ENCODE results near the gene SCYGR8. TPM values are rescaled to one million over a fixed set of nuclear protein-coding genes. Genes with fewer than 3 reads are reported as not detected.

SCYGR8 gene, protein sequence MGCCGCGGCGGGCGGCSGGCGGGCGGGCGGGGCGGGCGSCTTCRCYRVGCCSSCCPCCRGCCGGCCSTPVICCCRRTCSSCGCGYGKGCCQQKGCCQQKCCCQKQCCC
- total RNA-seq, result not detected

DNA sequence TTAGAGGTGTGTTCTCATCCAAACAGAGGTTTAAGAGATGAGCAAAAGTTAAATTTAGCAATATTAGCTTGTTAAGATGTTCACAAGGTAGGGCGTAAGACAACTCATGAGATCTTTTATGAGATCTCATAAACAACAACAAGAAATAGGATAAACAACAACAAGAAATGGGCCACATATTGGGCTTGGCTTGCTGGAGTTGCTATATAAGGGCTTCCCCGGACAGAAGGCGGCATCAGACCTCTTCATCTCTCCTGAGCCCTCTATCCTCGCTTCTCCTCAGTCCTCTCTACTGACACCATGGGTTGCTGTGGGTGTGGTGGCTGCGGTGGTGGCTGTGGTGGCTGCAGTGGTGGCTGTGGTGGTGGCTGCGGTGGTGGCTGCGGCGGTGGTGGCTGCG is at the start of gene SCYGR8:
TSS of gene SCYGR8 (plus strand) at position 301 of the 400 bp plus-strand sequence. CDS start at position 301, 0 bp downstream.
- no peaks in the 10 kb centered on the region for H3K27me3 ChIP-seq (replicated peaks; ENCODE audit: insufficient read depth)
- H3K4me1 ChIP-seq (ENCODE audit: control insufficient read depth in 1 of 2, low read depth in 2 of 2), result no peaks in the 10 kb centered on the region
- DNase-seq (ENCODE audit: low spot score), result no peak
- no peak within 1 kb of the TSS for H3K27ac ChIP-seq
- no peak for ATAC-seq (ENCODE audit: insufficient number of reproducible peaks, low FRiP score, low read depth)
- no peak within 1 kb of the TSS for H3K4me3 ChIP-seq
- H3K36me3 ChIP-seq, result no peaks in the 10 kb centered on the region
- TF ChIP-seq, protein P1, sequence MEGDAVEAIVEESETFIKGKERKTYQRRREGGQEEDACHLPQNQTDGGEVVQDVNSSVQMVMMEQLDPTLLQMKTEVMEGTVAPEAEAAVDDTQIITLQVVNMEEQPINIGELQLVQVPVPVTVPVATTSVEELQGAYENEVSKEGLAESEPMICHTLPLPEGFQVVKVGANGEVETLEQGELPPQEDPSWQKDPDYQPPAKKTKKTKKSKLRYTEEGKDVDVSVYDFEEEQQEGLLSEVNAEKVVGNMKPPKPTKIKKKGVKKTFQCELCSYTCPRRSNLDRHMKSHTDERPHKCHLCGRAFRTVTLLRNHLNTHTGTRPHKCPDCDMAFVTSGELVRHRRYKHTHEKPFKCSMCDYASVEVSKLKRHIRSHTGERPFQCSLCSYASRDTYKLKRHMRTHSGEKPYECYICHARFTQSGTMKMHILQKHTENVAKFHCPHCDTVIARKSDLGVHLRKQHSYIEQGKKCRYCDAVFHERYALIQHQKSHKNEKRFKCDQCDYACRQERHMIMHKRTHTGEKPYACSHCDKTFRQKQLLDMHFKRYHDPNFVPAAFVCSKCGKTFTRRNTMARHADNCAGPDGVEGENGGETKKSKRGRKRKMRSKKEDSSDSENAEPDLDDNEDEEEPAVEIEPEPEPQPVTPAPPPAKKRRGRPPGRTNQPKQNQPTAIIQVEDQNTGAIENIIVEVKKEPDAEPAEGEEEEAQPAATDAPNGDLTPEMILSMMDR (IDR thresholded peaks at IDR 0.05), result no peak
- H3K9me3 ChIP-seq, result no peaks in the 10 kb centered on the region

DNA sequence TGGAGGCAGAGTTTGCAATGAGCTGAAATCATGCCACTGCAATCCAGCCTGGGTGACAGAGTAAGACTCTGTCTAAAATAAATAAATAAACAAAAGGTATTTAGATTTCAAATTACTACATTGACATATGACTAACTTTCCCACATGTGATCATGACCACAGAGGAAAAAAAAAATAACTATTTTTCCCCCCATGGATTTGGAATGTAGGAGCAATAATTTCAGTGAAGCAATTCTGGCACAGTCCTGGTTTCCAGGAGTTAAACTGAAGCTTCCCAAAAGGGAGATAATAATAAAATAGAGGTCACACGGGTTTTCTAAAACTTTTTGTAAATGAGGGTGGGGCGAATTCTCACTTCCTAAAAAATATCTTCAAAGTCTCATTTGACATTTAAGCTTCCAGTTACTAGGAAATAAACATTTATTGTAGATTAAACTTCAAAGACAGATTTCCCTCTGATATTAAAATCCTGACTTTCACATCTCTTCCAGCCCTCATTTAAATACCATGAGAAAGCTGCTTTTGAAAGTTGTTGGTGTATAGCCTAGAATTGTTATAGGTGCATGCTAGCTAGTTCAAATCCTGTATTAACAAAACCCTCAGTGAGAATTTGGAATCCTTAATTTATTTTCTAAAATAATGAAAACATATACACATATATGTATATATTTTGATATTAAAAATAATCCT is 48.6 kb upstream of the SCYGR8 start:
- Histone ChIP-seq H3K4me1 (ENCODE audit: control insufficient read depth in 1 of 2, low read depth in 2 of 2) (no peaks in the 10 kb centered on the region), H3K4me3 (no peak overlapping the region), H3K9me3 (no peaks in the 10 kb centered on the region), H3K36me3 (no peaks in the 10 kb centered on the region), H3K27me3 (replicated peaks; ENCODE audit: insufficient read depth) (no peaks in the 10 kb centered on the region), H3K27ac (no peak overlapping the region)
- ATAC-seq (ENCODE audit: insufficient number of reproducible peaks, low FRiP score, low read depth), result no peak
- DNase-seq (ENCODE audit: low spot score), result no peak
- TF ChIP-seq, protein P1 (IDR thresholded peaks at IDR 0.05), result no peak

DNA sequence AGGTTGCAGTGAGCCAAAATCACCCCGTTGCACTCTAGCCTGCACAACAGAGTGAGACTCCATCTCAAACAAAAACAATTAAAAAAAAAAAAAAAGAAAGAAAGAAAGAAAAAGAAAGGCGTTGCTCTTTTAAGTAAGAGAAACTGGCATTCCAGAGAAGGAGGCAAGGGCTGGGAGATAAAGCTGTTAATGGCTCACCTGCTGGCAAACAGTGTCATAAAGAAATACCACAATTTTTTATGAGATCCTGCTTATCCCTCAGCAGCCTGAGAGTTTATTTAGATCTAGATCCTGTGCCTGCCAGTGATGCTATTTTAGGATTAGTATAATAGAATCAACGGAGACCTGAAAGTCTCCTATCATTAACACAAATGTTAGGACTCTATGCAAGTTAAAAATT is 44.1 kb upstream of the SCYGR8 start:
- Histone ChIP-seq H3K4me1 (ENCODE audit: control insufficient read depth in 1 of 2, low read depth in 2 of 2) (no peaks in the 10 kb centered on the region), H3K36me3 (no peaks in the 10 kb centered on the region), H3K9me3 (no peaks in the 10 kb centered on the region), H3K27ac (no peak overlapping the region), H3K4me3 (no peak overlapping the region), H3K27me3 (replicated peaks; ENCODE audit: insufficient read depth) (no peaks in the 10 kb centered on the region)
- DNase-seq (ENCODE audit: low spot score) (no peak), ATAC-seq (ENCODE audit: insufficient number of reproducible peaks, low FRiP score, low read depth) (no peak)
- TF ChIP-seq, protein P1 (IDR thresholded peaks at IDR 0.05), result no peak

DNA sequence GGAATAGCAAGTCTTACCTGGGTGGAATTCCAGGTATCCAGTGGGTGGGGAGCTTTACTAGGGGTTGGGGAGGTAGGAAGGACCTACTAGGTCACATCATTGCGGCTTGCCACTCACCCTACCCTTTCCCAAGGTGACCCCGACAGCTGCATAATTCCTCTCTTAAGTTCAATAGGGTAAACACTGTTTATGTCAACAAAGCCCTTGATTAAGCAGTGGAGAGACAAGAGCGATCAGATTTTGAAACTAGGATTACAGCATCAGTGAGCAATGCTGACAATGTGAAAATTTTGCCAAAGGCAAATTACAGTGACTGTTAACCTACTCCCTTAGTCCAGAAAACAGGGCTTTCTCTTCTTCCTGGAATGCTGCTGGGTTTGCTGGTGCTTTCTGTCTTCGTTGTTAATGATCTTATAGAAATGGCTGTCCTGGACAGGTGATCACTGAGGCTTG is 42.4 kb upstream of the SCYGR8 start:
- Histone ChIP-seq H3K4me3 (no peak overlapping the region), H3K36me3 (no peaks in the 10 kb centered on the region), H3K4me1 (ENCODE audit: control insufficient read depth in 1 of 2, low read depth in 2 of 2) (no peaks in the 10 kb centered on the region), H3K9me3 (no peaks in the 10 kb centered on the region), H3K27ac (no peak overlapping the region), H3K27me3 (replicated peaks; ENCODE audit: insufficient read depth) (no peaks in the 10 kb centered on the region)
- no peak for DNase-seq (ENCODE audit: low spot score)
- ATAC-seq (ENCODE audit: insufficient number of reproducible peaks, low FRiP score, low read depth), result no peak
- TF ChIP-seq, protein P1 (IDR thresholded peaks at IDR 0.05), result no peak

DNA sequence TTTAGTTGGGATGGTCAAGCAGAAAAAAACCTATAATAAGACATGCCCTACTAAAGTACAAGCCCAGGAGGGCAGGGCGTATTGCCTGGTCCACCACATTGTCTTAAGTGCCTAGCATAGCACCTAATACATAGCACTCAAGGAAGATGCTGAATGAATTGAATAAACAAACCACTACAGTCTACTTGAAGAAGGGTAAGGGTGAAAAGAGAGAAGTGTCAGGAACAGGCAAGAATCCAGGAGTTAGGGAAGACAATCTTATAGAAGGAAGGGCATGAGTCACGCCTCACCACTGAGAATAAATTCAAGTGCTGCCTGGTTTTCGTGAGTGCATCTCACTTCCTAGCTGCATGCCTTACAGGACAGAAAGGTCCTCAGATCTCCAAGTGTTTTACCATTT is 41.7 kb upstream of the SCYGR8 start:
- Histone ChIP-seq H3K4me1 (ENCODE audit: control insufficient read depth in 1 of 2, low read depth in 2 of 2) (no peaks in the 10 kb centered on the region), H3K9me3 (no peaks in the 10 kb centered on the region), H3K27me3 (replicated peaks; ENCODE audit: insufficient read depth) (no peaks in the 10 kb centered on the region), H3K36me3 (no peaks in the 10 kb centered on the region), H3K27ac (no peak overlapping the region), H3K4me3 (no peak overlapping the region)
- no peak for ATAC-seq (ENCODE audit: insufficient number of reproducible peaks, low FRiP score, low read depth)
- TF ChIP-seq, protein P1 (IDR thresholded peaks at IDR 0.05), result no peak
- no peak for DNase-seq (ENCODE audit: low spot score)

Measured in thoracic aorta (tissue), 2 donors.